HEK293 (cell line): ENCODE results near the gene ROPN1L.

ENCODE experiments used
- CTCF ChIA-PET: fragments of 350-600 bp; formaldehyde crosslinking; extraction: SDS; loops from one replicate; lab custom pipeline; 2021; ENCODE audit warnings: antibody characterized with exemption; lab: Yijun Ruan, JAX
- POLR2A ChIA-PET: fragments of 300-600 bp; formaldehyde crosslinking; extraction: SDS; loops from one replicate; lab custom pipeline; 2020; ENCODE audit warnings: antibody characterized with exemption, inconsistent platforms; lab: Yijun Ruan, JAX
- H3K27ac ChIP-seq: fragments of 200-500 bp; sonication (Bioruptor generic); 2 replicates; pipeline ENCODE4 v1.5.1; 2014; ENCODE audit warnings: low read depth, low read length, control low read depth, inconsistent platforms; ENCODE audit errors: extremely low read depth
- H3K36me3 ChIP-seq, 2 experiments: fragments of 200-500 bp in 1 of 2; sonication (Bioruptor generic) in 1 of 2; 1 replicate in 1 of 2; 2 replicates in 1 of 2; pipeline ENCODE4 v1.5.1; 2014 to 2017; ENCODE audit warnings: inconsistent platforms in 2 of 2, low read length in 2 of 2; ENCODE audit not compliant: control insufficient read depth in 2 of 2, insufficient read depth in 1 of 2
- H3K4me1 ChIP-seq: fragments of 200-500 bp; sonication (Bioruptor generic); 2 replicates; pipeline ENCODE4 v1.5.1; 2014; ENCODE audit warnings: mild to moderate bottlenecking, low read length, inconsistent platforms; ENCODE audit not compliant: control insufficient read depth, insufficient read depth
- H3K4me3 ChIP-seq: 2 replicates; pipeline ENCODE4 v1.5.1; 2011; ENCODE audit warnings: low read depth, mild to moderate bottlenecking, control low read depth, low read length, moderate library complexity
- H3K9me3 ChIP-seq: fragments of 200-500 bp; sonication (Bioruptor generic); 2 replicates; pipeline ENCODE4 v1.5.1; 2014; ENCODE audit warnings: low read depth, low read length, inconsistent platforms; ENCODE audit not compliant: control insufficient read depth, insufficient read depth
- GLIS1 ChIP-seq: fragments of 450-650 bp; formaldehyde crosslinking; IDR thresholded peaks from 2 replicates; pipeline ENCODE4 v1.5.1; 2016; ENCODE audit warnings: missing biosample characterization, missing genetic modification characterization
- GLIS2 ChIP-seq: fragments of 450-650 bp; formaldehyde crosslinking; IDR thresholded peaks from 2 replicates; pipeline ENCODE4 v1.5.1; 2016; ENCODE audit warnings: missing biosample characterization, missing genetic modification characterization
- MYNN ChIP-seq: fragments of 450-650 bp; formaldehyde crosslinking; IDR thresholded peaks from 2 replicates; pipeline ENCODE4 v1.5.1; 2016; ENCODE audit warnings: missing biosample characterization, missing genetic modification characterization, borderline replicate concordance
- ZFHX2 ChIP-seq: fragments of 450-650 bp; formaldehyde crosslinking; conservative IDR thresholded peaks from 2 replicates; pipeline ENCODE4 v1.5.1; 2016; ENCODE audit warnings: missing biosample characterization, missing genetic modification characterization
- ZFP69B ChIP-seq: fragments of 450-650 bp; formaldehyde crosslinking; IDR thresholded peaks from 2 replicates; pipeline ENCODE4 v1.5.1; 2016; ENCODE audit warnings: missing biosample characterization, missing genetic modification characterization
- ZNF10 ChIP-seq: fragments of 450-650 bp; formaldehyde crosslinking; IDR thresholded peaks from 2 replicates; pipeline ENCODE4 v1.5.1; 2017; ENCODE audit warnings: missing biosample characterization, missing genetic modification characterization
- ZNF121 ChIP-seq: fragments of 450-650 bp; formaldehyde crosslinking; IDR thresholded peaks from 2 replicates; pipeline ENCODE4 v1.5.1; 2016; ENCODE audit warnings: missing biosample characterization, missing genetic modification characterization
- ZNF140 ChIP-seq: fragments of 450-650 bp; formaldehyde crosslinking; IDR thresholded peaks from 2 replicates; pipeline ENCODE4 v1.5.1; 2016; ENCODE audit warnings: missing biosample characterization, missing genetic modification characterization
- ZNF19 ChIP-seq: fragments of 450-650 bp; formaldehyde crosslinking; IDR thresholded peaks from 2 replicates; pipeline ENCODE4; 2016; ENCODE audit warnings: missing biosample characterization, missing genetic modification characterization, low read depth
- ZNF211 ChIP-seq: fragments of 450-650 bp; formaldehyde crosslinking; IDR thresholded peaks from 2 replicates; pipeline ENCODE4 v1.5.1; 2016; ENCODE audit warnings: low read depth, missing biosample characterization, missing genetic modification characterization
- ZNF223 ChIP-seq: fragments of 450-650 bp; formaldehyde crosslinking; IDR thresholded peaks from 2 replicates; pipeline ENCODE4 v1.5.1; 2016; ENCODE audit warnings: missing biosample characterization, missing genetic modification characterization
- ZNF433 ChIP-seq: fragments of 450-650 bp; formaldehyde crosslinking; IDR thresholded peaks from 2 replicates; pipeline ENCODE4 v1.5.1; 2016; ENCODE audit warnings: missing biosample characterization, missing genetic modification characterization, low read depth
- ZNF548 ChIP-seq: fragments of 450-650 bp; formaldehyde crosslinking; IDR thresholded peaks from 2 replicates; pipeline ENCODE4 v1.5.1; 2016; ENCODE audit warnings: missing biosample characterization, missing genetic modification characterization
- ZNF596 ChIP-seq: fragments of 450-650 bp; IDR thresholded peaks from 2 replicates; pipeline ENCODE4 v1.5.0; 2018; ENCODE audit warnings: missing biosample characterization, mild to moderate bottlenecking, missing genetic modification characterization, moderate library complexity
- ZNF600 ChIP-seq: fragments of 450-650 bp; formaldehyde crosslinking; IDR thresholded peaks from 2 replicates; pipeline ENCODE4 v1.5.1; 2016; ENCODE audit warnings: missing biosample characterization, missing genetic modification characterization
- ZNF626 ChIP-seq: fragments of 450-650 bp; sonication (Bioruptor Pico); formaldehyde crosslinking; IDR thresholded peaks from 2 replicates; pipeline ENCODE4 v1.5.1; 2018; ENCODE audit warnings: missing biosample characterization, missing genetic modification characterization, inconsistent platforms
- ZNF670 ChIP-seq: fragments of 450-650 bp; formaldehyde crosslinking; IDR thresholded peaks from 2 replicates; pipeline ENCODE4 v1.5.1; 2016; ENCODE audit warnings: missing biosample characterization, missing genetic modification characterization, low read depth
- ZNF677 ChIP-seq: fragments of 450-650 bp; IDR thresholded peaks from 2 replicates; pipeline ENCODE4 v1.5.0; 2018; ENCODE audit warnings: missing biosample characterization, mild to moderate bottlenecking, missing genetic modification characterization, moderate library complexity
- ZNF701 ChIP-seq: fragments of 450-650 bp; formaldehyde crosslinking; IDR thresholded peaks from 2 replicates; pipeline ENCODE4 v1.5.1; 2016; ENCODE audit warnings: missing biosample characterization, missing genetic modification characterization
- ZNF747 ChIP-seq: fragments of 450-650 bp; formaldehyde crosslinking; IDR thresholded peaks from 2 replicates; pipeline ENCODE4 v1.5.1; 2016; ENCODE audit warnings: missing biosample characterization, missing genetic modification characterization
- ZNF777 ChIP-seq: fragments of 450-650 bp; formaldehyde crosslinking; IDR thresholded peaks from 2 replicates; pipeline ENCODE4 v1.5.1; 2017; ENCODE audit warnings: missing biosample characterization, missing genetic modification characterization, borderline replicate concordance
- ZNF837 ChIP-seq: fragments of 450-650 bp; formaldehyde crosslinking; IDR thresholded peaks from 2 replicates; pipeline ENCODE4 v1.5.1; 2016; ENCODE audit warnings: missing biosample characterization, missing genetic modification characterization
- TF ChIP-seq, protein P1 (sequence below): fragments of 450-650 bp; formaldehyde crosslinking; IDR thresholded peaks from 2 replicates; pipeline ENCODE4 v1.5.1; 2016; ENCODE audit warnings: missing biosample characterization, missing genetic modification characterization
- TF ChIP-seq, protein P2 (sequence below): fragments of 450-650 bp; formaldehyde crosslinking; IDR thresholded peaks from 2 replicates; pipeline ENCODE4 v1.5.1; 2016; ENCODE audit warnings: missing biosample characterization, missing genetic modification characterization
- TF ChIP-seq, protein P3 (sequence below): fragments of 450-650 bp; formaldehyde crosslinking; IDR thresholded peaks from 2 replicates; pipeline ENCODE4 v1.5.1; 2016; ENCODE audit warnings: missing biosample characterization, missing genetic modification characterization, low read depth

The ROPN1L gene

DNA sequence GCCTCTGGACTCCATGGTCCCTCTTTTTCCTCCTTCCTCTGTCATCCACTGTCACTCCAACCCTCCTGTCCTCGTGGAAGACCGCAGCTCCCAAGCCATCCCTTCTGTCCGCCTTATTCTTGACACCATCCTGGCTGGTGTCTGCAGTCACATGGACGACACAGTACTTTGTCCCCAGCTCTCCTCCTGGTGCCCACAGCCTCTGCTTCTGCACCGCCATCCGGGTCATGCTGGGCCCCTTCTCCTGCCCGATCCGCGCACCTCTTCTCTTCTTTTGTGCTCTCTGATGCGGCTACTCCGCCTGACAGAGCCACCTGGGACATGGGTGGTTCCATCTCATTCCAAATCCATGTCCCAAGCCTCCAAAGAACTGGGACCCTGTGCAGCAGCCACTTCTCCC is 22.5 kb downstream of the ROPN1L start (continued):
- no peak for TF ChIP-seq ZNF140 (tag by site-specific recombination)
- no peak for TF ChIP-seq GLIS2 (tag by site-specific recombination)
- no peak for TF ChIP-seq ZNF777
- TF ChIP-seq ZNF747 (tag by site-specific recombination): no peak
- TF ChIP-seq ZNF677 (tag by site-specific recombination): no peak

DNA sequence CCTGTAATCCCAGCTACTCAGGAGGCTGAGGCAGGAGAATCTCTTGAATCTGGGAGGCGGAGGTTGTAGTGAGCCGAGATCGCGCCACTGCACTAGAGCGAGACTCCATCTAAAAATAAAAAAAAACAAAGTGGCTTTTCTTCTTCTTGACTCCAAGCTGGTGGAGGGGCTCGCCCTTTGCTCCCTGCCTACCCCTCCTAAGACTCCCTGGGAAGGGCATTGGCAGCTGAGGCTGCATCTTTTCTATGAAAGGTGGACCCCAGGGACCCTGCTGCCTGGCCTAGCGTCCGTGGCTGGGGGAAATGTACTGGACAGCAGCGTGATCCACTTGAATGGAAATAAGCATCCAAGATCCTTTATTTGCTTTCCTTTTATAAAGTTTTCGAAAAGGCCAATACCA is 24.0 kb downstream of the ROPN1L start:
- Histone ChIP-seq H3K36me3 (no peaks in the 10 kb centered on the region), H3K27ac (no peak overlapping the region), H3K9me3 (no peaks in the 10 kb centered on the region), H3K4me1 (peaks cover 14% of the 10 kb centered on the region), H3K4me3 (no peak overlapping the region)
- TF ChIP-seq MYNN (tag by site-specific recombination) (no peak), ZNF19 (tag by site-specific recombination) (no peak), ZNF596 (tag by site-specific recombination) (no peak), ZFHX2 (no peak), ZNF701 (tag by site-specific recombination) (no peak), ZNF211 (tag by site-specific recombination) (no peak), ZNF10 (no peak), ZNF747 (tag by site-specific recombination) (no peak), ZNF837 (tag by site-specific recombination) (no peak), ZNF600 (tag by site-specific recombination) (no peak), ZNF223 (tag by site-specific recombination) (no peak), ZNF670 (no peak)
- TF ChIP-seq, protein P1, sequence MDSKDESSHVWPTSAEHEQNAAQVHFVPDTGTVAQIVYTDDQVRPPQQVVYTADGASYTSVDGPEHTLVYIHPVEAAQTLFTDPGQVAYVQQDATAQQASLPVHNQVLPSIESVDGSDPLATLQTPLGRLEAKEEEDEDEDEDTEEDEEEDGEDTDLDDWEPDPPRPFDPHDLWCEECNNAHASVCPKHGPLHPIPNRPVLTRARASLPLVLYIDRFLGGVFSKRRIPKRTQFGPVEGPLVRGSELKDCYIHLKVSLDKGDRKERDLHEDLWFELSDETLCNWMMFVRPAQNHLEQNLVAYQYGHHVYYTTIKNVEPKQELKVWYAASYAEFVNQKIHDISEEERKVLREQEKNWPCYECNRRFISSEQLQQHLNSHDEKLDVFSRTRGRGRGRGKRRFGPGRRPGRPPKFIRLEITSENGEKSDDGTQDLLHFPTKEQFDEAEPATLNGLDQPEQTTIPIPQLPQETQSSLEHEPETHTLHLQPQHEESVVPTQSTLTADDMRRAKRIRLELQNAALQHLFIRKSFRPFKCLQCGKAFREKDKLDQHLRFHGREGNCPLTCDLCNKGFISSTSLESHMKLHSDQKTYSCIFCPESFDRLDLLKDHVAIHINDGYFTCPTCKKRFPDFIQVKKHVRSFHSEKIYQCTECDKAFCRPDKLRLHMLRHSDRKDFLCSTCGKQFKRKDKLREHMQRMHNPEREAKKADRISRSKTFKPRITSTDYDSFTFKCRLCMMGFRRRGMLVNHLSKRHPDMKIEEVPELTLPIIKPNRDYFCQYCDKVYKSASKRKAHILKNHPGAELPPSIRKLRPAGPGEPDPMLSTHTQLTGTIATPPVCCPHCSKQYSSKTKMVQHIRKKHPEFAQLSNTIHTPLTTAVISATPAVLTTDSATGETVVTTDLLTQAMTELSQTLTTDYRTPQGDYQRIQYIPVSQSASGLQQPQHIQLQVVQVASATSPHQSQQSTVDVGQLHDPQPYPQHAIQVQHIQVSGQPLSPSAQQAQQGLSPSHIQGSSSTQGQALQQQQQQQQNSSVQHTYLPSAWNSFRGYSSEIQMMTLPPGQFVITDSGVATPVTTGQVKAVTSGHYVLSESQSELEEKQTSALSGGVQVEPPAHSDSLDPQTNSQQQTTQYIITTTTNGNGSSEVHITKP (tag by site-specific recombination): no peak
- POLR2A ChIA-PET: no interaction called here
- CTCF ChIA-PET: interaction anchor here (1.6 kb wide), 1 partner anchor 162 kb away, joined by 5 read pairs; no protein-coding TSS in a partner anchor

DNA sequence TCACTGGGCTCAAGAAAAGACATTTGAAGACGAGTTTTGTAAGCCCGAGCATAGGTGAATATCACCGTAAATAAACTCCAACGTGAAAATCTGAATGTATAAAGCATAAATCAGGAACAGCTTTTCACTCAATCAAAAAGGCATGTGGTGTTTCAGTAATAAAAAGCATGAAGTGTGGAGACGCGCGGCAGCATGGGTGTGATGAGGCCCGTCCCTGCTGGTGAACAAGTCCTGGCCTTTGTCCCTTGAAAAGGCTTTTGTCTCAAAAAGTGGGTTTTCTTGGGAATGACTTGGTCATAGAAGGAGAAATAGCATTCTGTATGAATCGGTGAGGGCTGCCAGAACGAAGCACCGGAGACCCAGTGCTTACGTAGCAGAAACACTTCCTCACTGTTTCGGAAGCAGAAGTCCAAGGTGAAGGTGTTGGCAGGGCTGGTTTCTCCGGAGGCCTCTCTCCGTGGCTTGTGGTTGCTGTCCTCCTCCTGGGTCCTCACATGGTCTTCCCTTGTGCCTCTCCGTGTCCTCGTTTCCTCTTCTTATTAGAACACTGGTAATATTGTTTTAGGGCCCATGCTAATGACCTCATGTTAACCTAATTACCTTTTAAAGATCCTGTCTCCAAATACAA is 24.9 kb downstream of the ROPN1L start:
- no peaks in the 10 kb centered on the region for H3K36me3 ChIP-seq
- H3K9me3 ChIP-seq: no peaks in the 10 kb centered on the region
- H3K27ac ChIP-seq: no peak overlapping the region
- CTCF ChIA-PET: interaction anchor here (1.6 kb wide), 1 partner anchor 161 kb away, joined by 5 read pairs; no protein-coding TSS in a partner anchor
- H3K4me3 ChIP-seq: no peak overlapping the region
- peaks cover 14% of the 10 kb centered on the region for H3K4me1 ChIP-seq
- POLR2A ChIA-PET: no interaction called here
- TF ChIP-seq, protein P2, sequence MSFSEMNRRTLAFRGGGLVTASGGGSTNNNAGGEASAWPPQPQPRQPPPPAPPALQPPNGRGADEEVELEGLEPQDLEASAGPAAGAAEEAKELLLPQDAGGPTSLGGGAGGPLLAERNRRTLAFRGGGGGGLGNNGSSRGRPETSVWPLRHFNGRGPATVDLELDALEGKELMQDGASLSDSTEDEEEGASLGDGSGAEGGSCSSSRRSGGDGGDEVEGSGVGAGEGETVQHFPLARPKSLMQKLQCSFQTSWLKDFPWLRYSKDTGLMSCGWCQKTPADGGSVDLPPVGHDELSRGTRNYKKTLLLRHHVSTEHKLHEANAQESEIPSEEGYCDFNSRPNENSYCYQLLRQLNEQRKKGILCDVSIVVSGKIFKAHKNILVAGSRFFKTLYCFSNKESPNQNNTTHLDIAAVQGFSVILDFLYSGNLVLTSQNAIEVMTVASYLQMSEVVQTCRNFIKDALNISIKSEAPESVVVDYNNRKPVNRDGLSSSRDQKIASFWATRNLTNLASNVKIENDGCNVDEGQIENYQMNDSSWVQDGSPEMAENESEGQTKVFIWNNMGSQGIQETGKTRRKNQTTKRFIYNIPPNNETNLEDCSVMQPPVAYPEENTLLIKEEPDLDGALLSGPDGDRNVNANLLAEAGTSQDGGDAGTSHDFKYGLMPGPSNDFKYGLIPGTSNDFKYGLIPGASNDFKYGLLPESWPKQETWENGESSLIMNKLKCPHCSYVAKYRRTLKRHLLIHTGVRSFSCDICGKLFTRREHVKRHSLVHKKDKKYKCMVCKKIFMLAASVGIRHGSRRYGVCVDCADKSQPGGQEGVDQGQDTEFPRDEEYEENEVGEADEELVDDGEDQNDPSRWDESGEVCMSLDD: no peak
- TF ChIP-seq ZFP69B (tag by site-specific recombination): no peak
- TF ChIP-seq, protein P3, sequence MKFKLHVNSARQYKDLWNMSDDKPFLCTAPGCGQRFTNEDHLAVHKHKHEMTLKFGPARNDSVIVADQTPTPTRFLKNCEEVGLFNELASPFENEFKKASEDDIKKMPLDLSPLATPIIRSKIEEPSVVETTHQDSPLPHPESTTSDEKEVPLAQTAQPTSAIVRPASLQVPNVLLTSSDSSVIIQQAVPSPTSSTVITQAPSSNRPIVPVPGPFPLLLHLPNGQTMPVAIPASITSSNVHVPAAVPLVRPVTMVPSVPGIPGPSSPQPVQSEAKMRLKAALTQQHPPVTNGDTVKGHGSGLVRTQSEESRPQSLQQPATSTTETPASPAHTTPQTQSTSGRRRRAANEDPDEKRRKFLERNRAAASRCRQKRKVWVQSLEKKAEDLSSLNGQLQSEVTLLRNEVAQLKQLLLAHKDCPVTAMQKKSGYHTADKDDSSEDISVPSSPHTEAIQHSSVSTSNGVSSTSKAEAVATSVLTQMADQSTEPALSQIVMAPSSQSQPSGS (tag by site-specific recombination): peak; percentile 13; the same call in 1 of the 2 replicates
- TF ChIP-seq GLIS1 (tag by site-specific recombination): no peak
- TF ChIP-seq ZNF548 (tag by site-specific recombination): peak; percentile 84
- no peak for TF ChIP-seq ZNF121
- TF ChIP-seq ZNF433 (tag by site-specific recombination): no peak
- TF ChIP-seq ZNF626 (tag by site-specific recombination): no peak
